ENCODE data around the gene PRDM13.
"Not testable (repeated sequence)": the region's sequence is repeated elsewhere in the genome, so short reads cannot be mapped to it uniquely, and the experiment has no call there.

Gene PRDM13

DNA sequence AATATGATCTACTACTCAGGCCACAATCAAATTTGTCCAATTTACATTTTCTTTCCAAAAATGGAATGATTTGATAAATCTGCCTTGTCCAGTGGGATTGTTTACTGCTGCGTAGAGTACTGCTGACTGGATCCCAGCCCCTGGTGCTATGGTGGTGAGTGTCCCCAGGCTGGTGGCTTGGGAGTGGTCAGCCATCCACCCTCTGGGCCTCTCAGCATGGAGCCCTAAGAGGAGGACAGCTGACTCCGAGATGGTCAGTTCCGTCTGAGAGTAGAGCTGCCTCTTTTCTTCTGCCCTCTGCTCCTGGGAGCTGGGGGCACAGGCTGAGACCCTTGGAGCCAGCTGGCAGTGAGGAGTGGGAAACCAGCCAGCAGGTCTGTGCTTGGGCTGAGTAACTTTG is 22.7 kb downstream of the PRDM13 start:
- TF ChIP-seq POLR2A (IDR thresholded peaks at IDR 0.05; ENCODE audit: low read depth, low read length), result no peak
- no peak for FAIRE-seq

DNA sequence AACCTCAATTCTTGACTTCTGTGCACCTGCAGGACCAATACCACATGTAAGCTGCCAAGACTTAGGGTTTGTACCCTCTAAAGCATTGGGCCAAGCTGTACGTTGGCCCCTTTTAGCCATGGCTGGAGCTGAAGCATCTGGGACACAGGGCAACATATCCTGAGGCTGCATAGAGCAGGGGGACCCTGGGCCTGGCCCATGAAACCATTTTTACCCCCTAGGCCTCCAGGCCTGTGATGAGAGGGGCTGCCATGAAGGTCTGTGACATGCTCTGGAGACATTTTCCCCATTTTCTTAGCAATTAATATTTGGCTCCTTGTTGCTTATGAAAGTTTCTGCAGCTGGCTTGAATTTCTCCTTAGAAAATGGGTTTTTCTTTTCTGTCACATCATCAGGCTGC is 31.0 kb downstream of the PRDM13 start:
- no peak for FAIRE-seq
- DNase-seq (ENCODE audit: insufficient read length, low spot score), result no peak
- no peak for TF ChIP-seq POLR2A (IDR thresholded peaks at IDR 0.05; ENCODE audit: low read depth, low read length)

More for the DNA sequence above, 22.7 kb downstream of the PRDM13 start:
- no peak for DNase-seq (ENCODE audit: insufficient read length, low spot score)

DNA sequence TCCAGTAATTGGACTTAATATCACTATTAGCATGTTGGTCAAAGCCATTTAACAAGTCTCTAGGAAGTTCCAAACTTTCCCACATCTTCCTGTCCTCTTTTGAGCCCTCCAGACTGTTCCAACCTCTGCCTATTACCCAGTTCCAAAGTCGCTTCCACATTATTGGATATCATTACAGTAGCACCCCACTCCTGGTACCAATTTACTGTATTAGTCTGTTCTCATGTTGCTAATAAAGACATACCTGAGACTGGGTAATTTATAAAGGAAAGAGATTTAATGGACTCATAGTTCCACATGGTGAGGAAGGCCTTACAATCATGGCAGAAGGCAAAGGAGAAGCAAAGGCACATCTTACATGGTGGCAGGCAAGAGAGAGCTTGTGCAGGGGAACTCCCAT is 31.7 kb downstream of the PRDM13 start:
- DNase-seq (ENCODE audit: insufficient read length, low spot score), result not testable (repeated sequence)

DNA sequence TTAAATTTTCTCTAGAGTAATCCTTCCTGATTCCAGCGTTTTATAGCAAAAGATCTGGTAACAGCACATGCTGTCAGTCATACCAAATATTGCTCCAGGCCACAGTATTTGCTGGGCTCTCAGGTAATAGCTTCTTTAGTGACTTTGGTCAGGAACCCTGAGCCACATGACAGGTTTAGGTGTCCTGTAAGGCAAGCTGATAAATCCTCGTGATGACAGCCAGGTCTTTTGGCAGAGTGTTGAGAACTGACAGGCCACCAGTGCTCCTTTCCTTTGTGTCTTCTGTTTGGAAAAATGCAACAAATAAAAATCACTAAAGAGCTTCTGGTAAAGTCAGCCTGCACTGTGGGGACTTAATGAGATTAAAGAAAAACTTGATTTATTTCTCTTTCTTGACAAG is 34.6 kb downstream of the PRDM13 start:
- no peak for TF ChIP-seq POLR2A (IDR thresholded peaks at IDR 0.05; ENCODE audit: low read depth, low read length)
- no peak for FAIRE-seq
- DNase-seq (ENCODE audit: insufficient read length, low spot score), result no peak

More for the DNA sequence above, 31.7 kb downstream of the PRDM13 start:
- FAIRE-seq, result not testable (repeated sequence)

DNA sequence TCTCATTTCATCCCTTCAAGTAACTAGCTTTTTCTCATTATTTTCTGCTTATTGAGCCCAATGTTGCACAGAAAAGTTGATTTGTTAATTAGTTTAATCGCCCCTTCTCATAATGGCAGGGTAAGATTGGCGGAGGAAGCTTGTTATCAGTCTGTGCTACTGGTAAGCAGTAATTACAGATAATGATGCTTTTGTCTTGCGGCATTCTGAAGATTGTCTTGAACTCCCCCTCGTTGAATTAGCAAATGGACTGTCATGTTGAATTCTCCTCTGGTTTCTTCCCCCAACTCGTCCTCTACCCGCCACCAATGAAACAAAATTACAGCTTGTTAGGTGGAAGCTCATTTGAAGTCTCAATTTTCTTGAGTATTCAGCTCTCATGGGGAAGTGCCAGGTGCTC is 39.4 kb downstream of the PRDM13 start:
- no peak for FAIRE-seq
- DNase-seq (ENCODE audit: insufficient read length, low spot score), result no peak
- TF ChIP-seq POLR2A (IDR thresholded peaks at IDR 0.05; ENCODE audit: low read depth, low read length), result no peak

DNA sequence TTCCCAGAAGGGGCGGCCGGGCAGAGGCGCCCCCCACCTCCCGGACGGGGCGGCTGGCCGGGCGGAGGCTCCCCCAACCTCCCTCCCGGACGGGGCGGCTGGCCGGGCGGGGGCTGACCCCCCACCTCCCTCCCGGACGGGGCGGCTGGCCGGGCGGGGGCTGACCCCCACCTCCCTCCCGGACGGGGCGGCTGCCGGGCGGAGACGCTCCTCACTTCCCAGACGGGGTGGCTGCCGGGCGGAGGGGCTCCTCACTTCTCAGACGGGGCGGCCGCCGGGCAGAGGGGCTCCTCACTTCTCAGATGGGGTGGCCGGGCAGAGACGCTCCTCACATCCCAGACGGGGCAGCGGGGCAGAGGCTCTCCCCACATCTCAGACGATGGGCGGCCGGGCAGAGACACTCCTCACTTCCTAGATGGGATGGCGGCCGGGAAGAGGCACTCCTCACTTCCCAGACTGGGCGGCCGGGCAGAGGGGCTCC is 43.5 kb downstream of the PRDM13 start:
- FAIRE-seq; DNase-seq (ENCODE audit: insufficient read length, low spot score): not testable (repeated sequence)

DNA sequence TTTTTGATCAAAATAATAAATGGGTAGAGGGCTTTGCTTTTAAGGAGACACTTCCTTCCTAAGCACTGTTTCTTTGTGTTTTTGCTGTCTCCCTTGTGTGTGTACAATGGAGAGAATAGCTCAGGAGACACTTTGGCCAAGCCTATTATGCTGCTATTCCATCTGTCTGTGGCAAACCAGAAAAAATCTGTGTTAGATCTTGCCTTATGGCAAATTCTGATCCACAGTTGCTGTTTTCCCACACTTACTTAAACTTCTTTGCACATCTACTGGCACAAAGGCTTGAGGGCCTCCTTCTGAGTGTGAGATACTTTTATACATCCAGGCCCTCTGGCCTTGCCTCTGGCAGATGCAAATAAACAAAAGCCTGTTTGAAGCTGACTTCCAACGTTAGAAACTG is 53.6 kb downstream of the PRDM13 start:
- FAIRE-seq (no peak), DNase-seq (ENCODE audit: insufficient read length, low spot score) (no peak)
- TF ChIP-seq POLR2A (IDR thresholded peaks at IDR 0.05; ENCODE audit: low read depth, low read length), result no peak

DNA sequence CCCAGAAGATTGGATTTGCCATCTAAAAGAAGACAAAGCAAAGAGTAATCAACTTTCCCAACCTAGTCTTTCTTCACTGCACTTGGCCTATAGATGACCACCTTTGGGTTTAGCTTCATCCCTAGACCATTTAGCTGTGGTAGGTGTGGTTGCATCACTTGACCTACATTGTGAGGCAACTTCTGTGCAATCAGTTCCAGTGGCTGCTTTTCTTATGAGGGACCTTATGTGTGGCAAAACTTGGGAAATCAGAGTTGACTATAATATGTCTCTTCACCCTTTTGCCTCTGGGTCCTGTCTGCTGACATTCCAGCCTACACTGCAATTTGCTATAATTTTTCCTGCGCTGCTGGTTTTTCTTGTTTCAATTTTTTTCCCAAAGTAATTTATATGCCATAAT is 55.2 kb downstream of the PRDM13 start:
- no peak for FAIRE-seq

DNA sequence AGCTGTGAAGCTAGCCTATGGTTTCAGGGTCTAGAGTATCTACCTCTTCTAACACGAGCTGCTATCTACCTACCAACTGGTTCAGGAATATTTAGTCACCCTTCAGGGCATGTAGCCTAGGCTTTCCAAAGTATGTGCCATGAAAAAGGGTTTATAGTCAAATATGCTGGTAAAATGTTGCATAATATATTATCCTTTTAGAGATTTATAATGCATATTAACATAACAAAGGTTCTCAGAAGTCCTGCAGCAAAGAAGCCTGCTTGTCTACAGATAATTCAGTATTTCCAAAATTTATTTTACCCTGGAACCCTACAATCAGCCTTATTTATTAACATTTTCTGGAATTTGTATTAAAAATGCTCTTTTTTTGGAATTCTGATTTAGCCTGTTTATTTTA is 56.0 kb downstream of the PRDM13 start:
- no peak for TF ChIP-seq POLR2A (IDR thresholded peaks at IDR 0.05; ENCODE audit: low read depth, low read length)
- FAIRE-seq (no peak), DNase-seq (ENCODE audit: insufficient read length, low spot score) (no peak)

More for the DNA sequence above, 55.2 kb downstream of the PRDM13 start:
- no peak for DNase-seq (ENCODE audit: insufficient read length, low spot score)
- no peak for TF ChIP-seq POLR2A (IDR thresholded peaks at IDR 0.05; ENCODE audit: low read depth, low read length)
